ENCODE data around the gene TMEM170A. TPM values are rescaled to one million over a fixed set of nuclear protein-coding genes. Genes with fewer than 3 reads are reported as not detected.
A peak's percentile ranks its signal among the peaks of the same experiment; 100 is the strongest.

TMEM170A gene
- total and polyA plus RNA-seq, 2 of the 13 experiments (the other 11 are each of a cell fraction or from before 2014, with no cell fraction given), result 35.7 to 39.7 TPM

DNA sequence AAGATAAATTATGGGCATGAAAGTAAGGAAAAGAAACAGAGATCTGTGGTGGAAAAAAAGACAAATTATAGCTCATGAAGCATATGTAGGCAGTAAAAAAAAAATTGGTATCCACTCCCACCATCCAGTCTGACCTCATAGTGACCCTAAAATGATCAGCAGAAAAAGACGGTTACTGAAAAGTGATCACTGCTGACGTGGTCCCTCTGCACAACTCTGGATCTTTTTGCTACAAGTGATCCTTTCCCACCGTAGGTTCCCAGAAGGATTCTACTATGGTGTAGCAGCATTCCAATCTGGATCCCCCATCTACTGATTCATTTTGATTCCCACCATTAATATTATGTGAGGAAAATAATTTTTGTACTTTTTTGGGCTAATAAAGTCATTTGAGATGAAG lies 41.6 kb upstream of the TMEM170A start:
- Histone ChIP-seq H3K27ac (ENCODE audit: extremely low read length, insufficient read depth, low read length) (no peak overlapping the region), H2AFZ (ENCODE audit: low read length) (no peak overlapping the region), H4K20me1 (ENCODE audit: insufficient read depth, low read length) (no peaks in the 10 kb centered on the region), H3K4me1 (ENCODE audit: insufficient read depth, low read length) (peaks cover 51% of the 10 kb centered on the region), H3K79me2 (ENCODE audit: insufficient read depth, low read length) (no peaks in the 10 kb centered on the region), H3K9ac (ENCODE audit: insufficient read depth, low read depth, low read length) (no peak overlapping the region), H3K9me3 (ENCODE audit: low read length) (no peaks in the 10 kb centered on the region), H3K4me3 (replicated peaks in 1 of 3; ENCODE audit: insufficient read depth in 1 of 3, low read depth in 2 of 3, low read length in 3 of 3) (no peak overlapping the region), H3K4me2 (ENCODE audit: low read depth, low read length) (peak overlapping the region; percentile 53), H3K27me3 (ENCODE audit: control insufficient read depth in 1 of 2, insufficient read depth in 2 of 2, low read length in 2 of 2) (peaks cover 0 to 7% of the 10 kb centered on the region in 2 experiments; a peak in 2 of 5 replicates), H3K36me3 (replicated peaks in 1 of 2; ENCODE audit: control insufficient read depth in 1 of 2, insufficient read depth in 2 of 2, low read length in 2 of 2) (no peaks in the 10 kb centered on the region)
- DNase-seq (ENCODE audit: low spot score), result no peak
- TF ChIP-seq ZNF317 (CRISPR knock-in tag; IDR thresholded peaks at IDR 0.05) (0 out of 2 replicates have a peak, but pooled peaks have one; percentile 80), EEA1 (CRISPR knock-in tag; IDR thresholded peaks at IDR 0.05; ENCODE audit: borderline replicate concordance) (no peak)
- ChIA-PET POLR2A (no interaction called here), CTCF (ENCODE audit: low intra/inter-chr PET ratio, low total read pairs) (no interaction called here)
- intact Hi-C loops (cut with micrococcal nuclease; ENCODE audit: unreplicated experiment) (no loop called here), in situ Hi-C loops (cut with HindIII; ENCODE audit: extremely low pct_ligation_motif_present, low pct_unique_long_range_greater_than_20kb) (no loop called here)
- no peak for FAIRE-seq
- WGBS (ENCODE audit: low lambda C conversion rate), result 57% methylated on average over 3 of the region's 3 CpGs
- no TSS peak for BruUV-seq (replicated peaks)
- no peak for ATAC-seq

- H3K27me3 ChIP-seq (ENCODE audit: control insufficient read depth in 1 of 2, insufficient read depth in 2 of 2, low read length in 2 of 2), result peaks cover 0 to 9% of the 10 kb centered on the region in 2 experiments; a peak in 3 of 5 replicates
- no peaks in the 10 kb centered on the region for H4K20me1 ChIP-seq (ENCODE audit: insufficient read depth, low read length)
- no peaks in the 10 kb centered on the region for H3K9me3 ChIP-seq (ENCODE audit: low read length)
- H3K36me3 ChIP-seq (replicated peaks in 1 of 2; ENCODE audit: control insufficient read depth in 1 of 2, insufficient read depth in 2 of 2, low read length in 2 of 2), result no peaks in the 10 kb centered on the region
- 72% methylated on average over 1 of the region's 1 CpG for WGBS (ENCODE audit: low lambda C conversion rate)
- CTCF ChIA-PET (ENCODE audit: low intra/inter-chr PET ratio, low total read pairs), result no interaction called here
- in situ Hi-C loops (cut with HindIII; ENCODE audit: extremely low pct_ligation_motif_present, low pct_unique_long_range_greater_than_20kb), result no loop called here
- FAIRE-seq (no peak), ATAC-seq (no peak), DNase-seq (ENCODE audit: low spot score) (no peak)
- no peaks in the 10 kb centered on the region for H3K79me2 ChIP-seq (ENCODE audit: insufficient read depth, low read length)
- POLR2A ChIA-PET, result interaction anchor here (0.6 to 1.4 kb wide), 3 partner anchors 9 to 14 kb away, joined by 3 to 4 read pairs (median 3); no protein-coding TSS in a partner anchor
- H3K4me3 ChIP-seq (replicated peaks in 1 of 3; ENCODE audit: insufficient read depth in 1 of 3, low read depth in 2 of 3, low read length in 3 of 3), result no peak overlapping the region
- H2AFZ ChIP-seq (ENCODE audit: low read length), result no peak overlapping the region
- TF ChIP-seq POGZ (CRISPR knock-in tag; IDR thresholded peaks at IDR 0.05) (no peak), ZNF510 (CRISPR knock-in tag; IDR thresholded peaks at IDR 0.05; ENCODE audit: low read depth) (no peak), ZSCAN21 (CRISPR knock-in tag; IDR thresholded peaks at IDR 0.05; ENCODE audit: borderline replicate concordance) (no peak), MIER3 (CRISPR knock-in tag; IDR thresholded peaks at IDR 0.05; ENCODE audit: borderline replicate concordance) (no peak), RARG (CRISPR knock-in tag; IDR thresholded peaks at IDR 0.05; ENCODE audit: low read depth) (no peak), RFX3 (CRISPR knock-in tag; IDR thresholded peaks at IDR 0.05) (no peak), GTF2F1 (IDR thresholded peaks at IDR 0.05; ENCODE audit: low read length) (no peak), SMYD3 (CRISPR knock-in tag; IDR thresholded peaks at IDR 0.05) (no peak)
- TF ChIP-seq, protein P1, sequence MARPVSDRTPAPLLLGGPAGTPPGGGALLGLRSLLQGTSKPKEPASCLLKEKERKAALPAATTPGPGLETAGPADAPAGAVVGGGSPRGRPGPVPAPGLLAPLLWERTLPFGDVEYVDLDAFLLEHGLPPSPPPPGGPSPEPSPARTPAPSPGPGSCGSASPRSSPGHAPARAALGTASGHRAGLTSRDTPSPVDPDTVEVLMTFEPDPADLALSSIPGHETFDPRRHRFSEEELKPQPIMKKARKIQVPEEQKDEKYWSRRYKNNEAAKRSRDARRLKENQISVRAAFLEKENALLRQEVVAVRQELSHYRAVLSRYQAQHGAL (CRISPR knock-in tag; IDR thresholded peaks at IDR 0.05; ENCODE audit: not compliant biosample characterization), result no peak
- TF ChIP-seq, protein P2, sequence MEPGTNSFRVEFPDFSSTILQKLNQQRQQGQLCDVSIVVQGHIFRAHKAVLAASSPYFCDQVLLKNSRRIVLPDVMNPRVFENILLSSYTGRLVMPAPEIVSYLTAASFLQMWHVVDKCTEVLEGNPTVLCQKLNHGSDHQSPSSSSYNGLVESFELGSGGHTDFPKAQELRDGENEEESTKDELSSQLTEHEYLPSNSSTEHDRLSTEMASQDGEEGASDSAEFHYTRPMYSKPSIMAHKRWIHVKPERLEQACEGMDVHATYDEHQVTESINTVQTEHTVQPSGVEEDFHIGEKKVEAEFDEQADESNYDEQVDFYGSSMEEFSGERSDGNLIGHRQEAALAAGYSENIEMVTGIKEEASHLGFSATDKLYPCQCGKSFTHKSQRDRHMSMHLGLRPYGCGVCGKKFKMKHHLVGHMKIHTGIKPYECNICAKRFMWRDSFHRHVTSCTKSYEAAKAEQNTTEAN (CRISPR knock-in tag; conservative IDR thresholded peaks at IDR 0.05), result no peak
- TF ChIP-seq, protein P3, sequence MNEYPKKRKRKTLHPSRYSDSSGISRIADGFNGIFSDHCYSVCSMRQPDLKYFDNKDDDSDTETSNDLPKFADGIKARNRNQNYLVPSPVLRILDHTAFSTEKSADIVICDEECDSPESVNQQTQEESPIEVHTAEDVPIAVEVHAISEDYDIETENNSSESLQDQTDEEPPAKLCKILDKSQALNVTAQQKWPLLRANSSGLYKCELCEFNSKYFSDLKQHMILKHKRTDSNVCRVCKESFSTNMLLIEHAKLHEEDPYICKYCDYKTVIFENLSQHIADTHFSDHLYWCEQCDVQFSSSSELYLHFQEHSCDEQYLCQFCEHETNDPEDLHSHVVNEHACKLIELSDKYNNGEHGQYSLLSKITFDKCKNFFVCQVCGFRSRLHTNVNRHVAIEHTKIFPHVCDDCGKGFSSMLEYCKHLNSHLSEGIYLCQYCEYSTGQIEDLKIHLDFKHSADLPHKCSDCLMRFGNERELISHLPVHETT (CRISPR knock-in tag; conservative IDR thresholded peaks at IDR 0.05), result no peak
- no peak overlapping the region for H3K4me2 ChIP-seq (ENCODE audit: low read depth, low read length)
- intact Hi-C loops (cut with micrococcal nuclease; ENCODE audit: unreplicated experiment), result loop anchor here (1.0 kb wide), 1 partner anchor 14 kb away; no protein-coding TSS in a partner anchor
- no peak overlapping the region for H3K27ac ChIP-seq (ENCODE audit: extremely low read length, insufficient read depth, low read length)
- BruUV-seq (replicated peaks), result no TSS peak
- H3K4me1 ChIP-seq (ENCODE audit: insufficient read depth, low read length), result peaks cover 49% of the 10 kb centered on the region
- H3K9ac ChIP-seq (ENCODE audit: insufficient read depth, low read depth, low read length), result no peak overlapping the region
Observed at GRCh38 chr16:75503801-75504200, 39.3 kb upstream of the TMEM170A start.
